Activated CD8-positive, alpha-beta memory T cell treated with anti-CD3 and anti-CD28 coated beads, Interleukin-2, amount 10 ng/mL, durations not matched to agents 7 days and 5 days (primary cell): ENCODE measurements around the gene KRTAP4-5. TPM values are rescaled to one million over a fixed set of nuclear protein-coding genes. Genes with fewer than 3 reads are reported as not detected.
"Not testable (repeated sequence)": the region's sequence is repeated elsewhere in the genome, so short reads cannot be mapped to it uniquely, and the experiment has no call there.

ENCODE experiments used
- ATAC-seq: fragments of 150-1000 bp; cut with Tn5 transposase; one replicate; pipeline ENCODE4 v1.10.0; 2021; ENCODE audit warnings: moderate library complexity
- CTCF ChIA-PET: fragments of 350-600 bp; sonication (Branson Sonifier 250); formaldehyde crosslinking; loops from one replicate; lab custom pipeline; 2021; ENCODE audit warnings: antibody characterized with exemption; lab: Charles Lee
- DNase-seq: peaks from one replicate; pipeline ENCODE4 v3.0.0-alpha.2; 2020
- H3K27ac Mint-ChIP-seq: one replicate; pipeline ENCODE4 v1.8.0; 2021; ENCODE audit warnings: mild to moderate bottlenecking, mixed read lengths
- H3K27me3 Mint-ChIP-seq: one replicate; pipeline ENCODE4 v1.8.0; 2021; ENCODE audit warnings: mixed read lengths
- H3K36me3 Mint-ChIP-seq: one replicate; pipeline ENCODE4 v1.8.0; 2021; ENCODE audit warnings: mild to moderate bottlenecking, mixed read lengths
- H3K4me1 Mint-ChIP-seq: one replicate; pipeline ENCODE4 v1.8.0; 2021; ENCODE audit warnings: mixed read lengths
- H3K4me3 Mint-ChIP-seq: one replicate; pipeline ENCODE4 v1.8.0; 2021; ENCODE audit warnings: mild to moderate bottlenecking, moderate library complexity, mixed read lengths
- H3K9me3 Mint-ChIP-seq: one replicate; pipeline ENCODE4 v1.8.0; 2022; ENCODE audit warnings: low read depth, mixed read lengths
- total RNA-seq, 2 experiments: library from RNA; stranded (reverse); gene quantifications; one replicate each; pipeline ENCODE4 v1.2.3, GENCODE V29; 2021

KRTAP4-5 gene
- total RNA-seq, 2 experiments from 2014 or later, result not detected

DNA sequence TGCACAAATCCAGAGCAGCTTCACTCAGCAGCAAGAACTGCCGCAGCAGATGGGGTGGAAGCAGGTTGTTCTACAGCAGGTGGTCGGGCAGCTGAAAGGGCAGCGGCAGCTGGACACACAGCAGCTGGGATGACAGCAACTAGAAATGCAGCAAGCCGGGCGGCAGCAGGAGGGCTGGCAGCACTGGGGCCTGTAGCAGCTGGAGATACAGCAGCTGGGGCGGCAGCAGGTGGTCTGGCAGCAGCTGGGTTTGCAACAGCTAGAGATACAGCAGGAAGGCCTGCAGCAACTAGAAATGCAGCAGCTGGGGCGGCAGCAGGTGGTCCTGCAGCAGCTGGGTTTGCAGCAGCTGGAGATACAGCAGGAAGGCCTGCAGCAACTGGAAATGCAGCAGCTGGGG, 17.9 kb upstream of the KRTAP4-5 start:
- CTCF ChIA-PET, result no interaction called here
- no peaks in the 10 kb centered on the region for H3K9me3 Mint-ChIP-seq
- no peak overlapping the region for H3K27ac Mint-ChIP-seq
- H3K4me1 Mint-ChIP-seq, result no peaks in the 10 kb centered on the region
- H3K27me3 Mint-ChIP-seq, result peaks cover 4% of the 10 kb centered on the region
- no peaks in the 10 kb centered on the region for H3K36me3 Mint-ChIP-seq
- ATAC-seq, result no peak
- no peak overlapping the region for H3K4me3 Mint-ChIP-seq
- DNase-seq, result no peak

DNA sequence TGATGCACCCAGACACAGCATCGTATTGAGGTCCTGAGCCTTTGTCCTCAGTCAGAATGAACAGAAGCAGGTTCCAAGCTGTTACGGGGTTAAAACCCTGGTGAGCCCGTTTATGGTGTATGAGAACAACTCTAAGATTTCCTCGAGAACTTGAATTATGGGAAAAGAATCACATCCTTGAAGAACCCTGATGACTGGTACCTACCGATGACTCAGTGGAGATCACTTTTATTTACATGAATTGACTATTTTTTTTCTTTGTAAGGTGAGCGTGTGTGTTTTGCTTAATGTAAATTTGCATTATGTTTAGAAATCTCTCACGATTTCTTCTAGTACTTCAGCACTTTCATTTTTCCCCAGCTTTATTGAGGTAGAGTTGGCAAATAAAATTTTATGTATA, 14.2 kb upstream of the KRTAP4-5 start:
- Mint-ChIP-seq H3K4me1 (no peaks in the 10 kb centered on the region), H3K27ac (no peak overlapping the region), H3K27me3 (peaks cover 6% of the 10 kb centered on the region), H3K9me3 (no peaks in the 10 kb centered on the region), H3K4me3 (no peak overlapping the region), H3K36me3 (no peaks in the 10 kb centered on the region)
- no peak for ATAC-seq
- CTCF ChIA-PET, result no interaction called here
- DNase-seq, result no peak

DNA sequence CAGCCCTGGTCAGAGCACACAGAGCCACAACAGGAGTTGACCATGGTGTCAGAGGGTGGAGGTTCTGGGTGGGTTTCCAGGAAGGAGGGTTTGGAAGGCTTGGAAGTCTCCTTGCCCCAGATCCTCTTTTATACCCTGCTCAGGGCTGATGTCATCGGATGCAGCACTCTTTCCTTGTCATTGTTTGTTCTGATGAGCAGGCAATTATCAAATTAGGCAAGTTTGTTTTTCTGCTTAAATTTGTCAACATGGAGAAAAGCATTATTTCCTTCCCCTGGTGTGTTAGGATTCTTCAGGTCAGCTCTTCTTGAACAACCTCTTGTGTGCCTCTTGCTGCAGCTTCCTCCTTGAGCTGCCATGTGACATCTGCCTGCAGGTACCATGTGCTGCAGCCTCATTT, 11.0 kb upstream of the KRTAP4-5 start, which contains the start of gene KRTAP4-4:
TSS of gene KRTAP4-4 (minus strand) at position 101 of the 400 bp plus-strand sequence. CDS start at position 44, 57 bp downstream.
- H3K36me3 Mint-ChIP-seq, result no peaks in the 10 kb centered on the region
- no peak within 1 kb of the TSS for H3K4me3 Mint-ChIP-seq

GRCh38 chr17:41160190-41160589, 10.6 kb upstream of the KRTAP4-5 start:
- CTCF ChIA-PET, ATAC-seq, DNase-seq, H3K27ac Mint-ChIP-seq, H3K36me3 Mint-ChIP-seq, H3K4me1 Mint-ChIP-seq, H3K4me3 Mint-ChIP-seq, H3K9me3 Mint-ChIP-seq: not testable (repeated sequence)
- H3K27me3 Mint-ChIP-seq, result peaks cover 25% of the 10 kb centered on the region

More for the DNA sequence above, 11.0 kb upstream of the KRTAP4-5 start, which contains the start of gene KRTAP4-4:
- Mint-ChIP-seq H3K4me1 (no peaks in the 10 kb centered on the region), H3K27me3 (peaks cover 25% of the 10 kb centered on the region), H3K9me3 (no peaks in the 10 kb centered on the region), H3K27ac (no peak within 1 kb of the TSS)
- CTCF ChIA-PET, result no interaction called here
- no peak for DNase-seq
- no peak for ATAC-seq

DNA sequence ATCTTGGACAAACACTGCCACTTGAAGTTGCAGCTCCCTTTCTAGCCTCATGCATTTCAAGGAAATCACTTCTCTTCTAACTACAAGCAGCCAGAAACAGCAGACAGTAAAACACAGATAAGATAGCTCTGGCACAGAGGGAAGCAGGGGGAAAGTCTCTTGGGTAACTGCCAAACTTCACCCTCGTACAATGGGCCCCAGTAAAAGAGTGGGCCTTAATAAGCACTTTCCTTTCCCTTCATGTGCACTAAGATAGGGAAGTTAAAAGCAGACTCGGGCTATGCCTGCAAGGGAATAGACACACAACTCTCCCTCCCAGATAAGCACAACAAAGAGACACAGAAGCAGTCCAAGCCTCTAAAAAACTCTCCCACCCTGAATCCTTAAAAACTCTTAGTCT, 4.2 kb upstream of the KRTAP4-5 start:
- ATAC-seq (no peak), DNase-seq (no peak)
- no peaks in the 10 kb centered on the region for H3K9me3 Mint-ChIP-seq
- peaks cover 31% of the 10 kb centered on the region for H3K27me3 Mint-ChIP-seq
- H3K36me3 Mint-ChIP-seq, result no peaks in the 10 kb centered on the region
- no peak overlapping the region for H3K4me3 Mint-ChIP-seq
- CTCF ChIA-PET, result interaction anchor here (0.6 kb wide), 1 partner anchor 1132 kb away, joined by 3 read pairs; no protein-coding TSS in a partner anchor
- no peak overlapping the region for H3K27ac Mint-ChIP-seq
- no peaks in the 10 kb centered on the region for H3K4me1 Mint-ChIP-seq

- DNase-seq (no peak), ATAC-seq (no peak)
- CTCF ChIA-PET, result no interaction called here
- Mint-ChIP-seq H3K4me1 (no peaks in the 10 kb centered on the region), H3K27me3 (peaks cover 17% of the 10 kb centered on the region), H3K4me3 (no peak overlapping the region), H3K36me3 (no peaks in the 10 kb centered on the region), H3K27ac (no peak overlapping the region), H3K9me3 (no peaks in the 10 kb centered on the region)
Observed at GRCh38 chr17:41151525-41151924, 1.9 kb upstream of the KRTAP4-5 start.

DNA sequence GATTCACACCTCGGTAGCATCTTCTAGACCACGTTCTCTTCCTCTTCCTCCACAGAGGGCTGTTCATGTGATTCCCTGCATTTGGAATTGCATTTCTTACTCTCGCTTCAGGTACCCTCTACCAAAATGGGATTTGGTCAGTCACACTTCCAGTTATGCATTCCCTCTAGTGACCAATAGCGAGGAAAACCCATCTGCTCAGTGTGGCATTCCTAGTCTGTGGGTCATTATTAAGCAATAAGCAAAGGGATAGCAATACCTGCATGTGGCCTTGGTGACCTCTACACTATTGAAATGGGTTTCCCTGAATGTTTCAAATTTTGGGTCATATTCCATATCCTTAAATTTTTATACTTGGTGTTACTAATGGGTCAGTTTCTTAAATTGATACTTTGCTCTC, 401 bp upstream of the KRTAP4-5 start:
- DNase-seq (no peak), ATAC-seq (no peak)
- H3K27me3 Mint-ChIP-seq, result peaks cover 12% of the 10 kb centered on the region
- H3K27ac Mint-ChIP-seq, result no peak overlapping the region
- no peak overlapping the region for H3K4me3 Mint-ChIP-seq
- CTCF ChIA-PET, result no interaction called here
- H3K36me3 Mint-ChIP-seq, result no peaks in the 10 kb centered on the region
- no peaks in the 10 kb centered on the region for H3K4me1 Mint-ChIP-seq
- no peaks in the 10 kb centered on the region for H3K9me3 Mint-ChIP-seq

DNA sequence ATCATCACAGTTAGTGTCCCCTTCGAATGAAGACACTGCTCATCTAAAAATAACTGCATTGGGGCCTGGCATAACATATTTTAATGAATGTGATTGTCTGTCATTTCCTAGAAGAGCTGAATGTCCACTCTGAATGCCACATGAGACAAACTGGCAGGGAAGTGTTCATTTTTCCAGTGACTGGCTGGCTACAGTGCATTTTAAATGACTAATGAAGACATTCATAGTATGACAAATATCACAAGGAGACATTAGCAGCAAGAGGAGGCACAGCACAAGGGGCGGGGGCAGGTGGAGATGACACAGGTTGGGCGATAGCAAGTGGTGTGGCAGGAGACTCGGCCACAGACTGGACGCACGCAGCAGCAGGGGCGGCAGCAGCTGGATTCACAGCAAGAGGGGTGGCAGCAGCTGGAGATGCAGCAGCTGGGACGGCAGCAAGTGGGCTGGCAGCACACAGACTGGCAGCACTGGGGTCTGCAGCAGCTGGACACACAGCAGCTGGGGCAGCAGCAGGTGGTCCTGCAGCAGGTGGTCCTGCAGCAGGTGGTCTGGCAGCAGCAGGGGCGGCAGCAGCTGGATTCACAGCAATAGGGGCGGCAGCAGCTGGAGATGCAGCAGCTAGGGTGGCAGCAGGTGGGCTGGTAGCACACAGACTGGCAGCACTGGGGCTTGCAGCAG, 514 bp downstream of the KRTAP4-5 start:
- DNase-seq, H3K36me3 Mint-ChIP-seq, ATAC-seq, CTCF ChIA-PET, H3K4me3 Mint-ChIP-seq, H3K27ac Mint-ChIP-seq, H3K4me1 Mint-ChIP-seq, H3K9me3 Mint-ChIP-seq: not testable (repeated sequence)
- H3K27me3 Mint-ChIP-seq, result peaks cover 11% of the 10 kb centered on the region

DNA sequence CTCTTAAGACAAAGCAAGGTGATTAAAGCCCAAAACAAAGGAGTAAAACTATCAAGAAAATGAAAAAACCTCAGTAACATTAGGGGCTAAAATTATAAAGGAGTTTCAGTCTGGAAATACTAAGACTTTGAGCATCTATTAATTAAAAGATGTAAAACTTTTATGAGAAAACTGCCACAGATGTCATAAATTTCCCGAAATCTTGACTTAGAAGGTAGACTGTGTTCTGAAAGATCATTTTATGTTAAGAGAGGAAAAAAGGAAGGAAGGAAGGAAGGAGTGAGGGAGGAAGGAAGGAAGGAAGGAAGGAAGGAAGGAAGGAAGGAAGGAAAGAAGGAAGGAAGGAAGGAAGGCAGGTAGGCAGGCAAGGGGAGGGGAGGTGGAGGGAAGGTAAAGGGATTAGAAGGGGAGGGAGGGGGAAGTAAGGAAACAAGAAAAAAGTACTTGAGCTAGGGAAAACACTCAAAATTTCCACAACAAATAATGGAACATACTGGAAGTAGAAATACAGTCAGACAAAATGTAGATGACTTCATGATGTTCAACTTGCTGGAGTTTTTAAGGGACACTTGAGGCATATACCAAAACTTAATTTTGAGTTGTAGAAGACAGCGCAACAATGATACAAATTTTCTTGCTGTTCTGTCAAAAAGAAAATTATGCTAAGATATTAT, 2.0 kb downstream of the KRTAP4-5 start:
- ATAC-seq (no peak), DNase-seq (no peak)
- H3K4me1 Mint-ChIP-seq, result no peaks in the 10 kb centered on the region
- CTCF ChIA-PET, result no interaction called here
- peaks cover 4% of the 10 kb centered on the region for H3K36me3 Mint-ChIP-seq
- H3K4me3 Mint-ChIP-seq, result no peak overlapping the region
- H3K27me3 Mint-ChIP-seq, result peaks cover 2% of the 10 kb centered on the region
- H3K9me3 Mint-ChIP-seq, result peaks cover 7% of the 10 kb centered on the region
- no peak overlapping the region for H3K27ac Mint-ChIP-seq

DNA sequence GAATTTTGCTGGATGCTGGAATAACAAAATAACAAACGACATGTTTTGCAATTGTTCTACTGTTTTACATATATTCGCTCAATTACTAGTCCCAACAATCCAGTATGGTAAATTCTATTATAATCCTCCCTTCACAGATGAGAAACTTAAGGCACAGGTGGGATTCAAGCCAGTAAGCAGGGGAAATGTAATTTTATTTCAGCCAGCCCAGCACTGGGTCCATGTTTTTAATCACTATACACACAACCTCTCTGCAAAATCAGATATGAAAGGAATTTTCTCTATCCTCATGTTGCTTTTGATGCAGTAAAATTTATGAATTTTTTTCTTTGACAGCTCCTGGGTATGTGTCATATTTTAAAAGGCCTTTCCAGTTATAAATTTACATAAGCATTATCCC, 4.4 kb downstream of the KRTAP4-5 start:
- peaks cover 4% of the 10 kb centered on the region for H3K36me3 Mint-ChIP-seq
- H3K4me1 Mint-ChIP-seq, result no peaks in the 10 kb centered on the region
- H3K4me3 Mint-ChIP-seq, result no peak overlapping the region
- no peak for ATAC-seq
- peaks cover 13% of the 10 kb centered on the region for H3K9me3 Mint-ChIP-seq
- DNase-seq, result no peak
- CTCF ChIA-PET, result no interaction called here
- H3K27me3 Mint-ChIP-seq, result peaks cover 2% of the 10 kb centered on the region
- H3K27ac Mint-ChIP-seq, result no peak overlapping the region

DNA sequence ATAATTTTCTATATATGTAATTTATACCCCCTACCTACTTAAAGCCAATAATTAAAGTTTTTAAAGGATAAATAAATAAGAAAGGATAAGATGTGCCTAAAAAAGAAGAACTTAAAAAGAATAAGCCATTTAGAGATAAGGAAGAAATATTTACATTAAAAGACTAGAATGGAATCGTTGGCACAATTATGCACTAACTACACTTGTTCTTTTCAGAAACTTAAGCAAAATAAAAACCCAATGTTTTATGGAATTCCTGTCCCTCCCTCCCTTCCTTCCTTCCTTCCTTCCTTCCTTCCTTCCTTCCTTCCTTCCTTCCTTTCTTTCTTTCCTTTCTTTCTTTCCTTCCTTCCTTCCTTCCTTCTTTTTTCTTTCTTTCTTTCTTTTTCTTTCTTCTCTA, 4.8 kb downstream of the KRTAP4-5 start:
- peaks cover 13% of the 10 kb centered on the region for H3K9me3 Mint-ChIP-seq
- H3K27me3 Mint-ChIP-seq, result peaks cover 2% of the 10 kb centered on the region
- no peak overlapping the region for H3K27ac Mint-ChIP-seq
- DNase-seq (no peak), ATAC-seq (no peak)
- peaks cover 4% of the 10 kb centered on the region for H3K36me3 Mint-ChIP-seq
- no peaks in the 10 kb centered on the region for H3K4me1 Mint-ChIP-seq
- no peak overlapping the region for H3K4me3 Mint-ChIP-seq
- CTCF ChIA-PET, result no interaction called here

DNA sequence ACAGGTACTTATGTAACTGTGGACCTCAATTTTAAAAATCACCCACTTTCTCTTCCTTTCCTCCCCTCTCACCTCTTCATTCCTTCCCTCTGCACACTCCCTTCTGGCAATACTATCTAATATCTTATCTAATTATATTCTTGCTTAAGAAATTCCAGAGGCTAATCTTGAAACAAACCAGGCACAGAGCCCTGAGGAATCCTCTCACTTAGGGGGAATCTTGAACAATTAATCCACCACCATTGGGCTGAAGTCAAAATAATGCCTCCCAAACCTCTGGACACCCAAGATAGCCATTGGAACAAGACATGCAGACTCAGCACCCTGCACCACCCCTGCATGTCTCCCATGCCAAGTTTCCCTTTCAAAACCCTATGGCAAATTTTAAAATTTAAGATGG, 8.3 kb downstream of the KRTAP4-5 start:
- DNase-seq (no peak), ATAC-seq (no peak)
- Mint-ChIP-seq H3K9me3 (peaks cover 19% of the 10 kb centered on the region), H3K27me3 (peaks cover 4% of the 10 kb centered on the region), H3K27ac (no peak overlapping the region), H3K36me3 (peaks cover 7% of the 10 kb centered on the region), H3K4me1 (no peaks in the 10 kb centered on the region), H3K4me3 (no peak overlapping the region)
- CTCF ChIA-PET, result no interaction called here

GRCh38 chr17:41140360-41141131, 9.1 kb downstream of the KRTAP4-5 start, which contains the start of gene KRTAP4-6:
Gene KRTAP4-6 (minus strand): TSS chr17:41140544. CDS start chr17:41140487, 57 bp downstream.
- CTCF ChIA-PET, result no interaction called here
- no peak for ATAC-seq
- Mint-ChIP-seq H3K27ac (no peak within 1 kb of the TSS), H3K9me3 (peaks cover 19% of the 10 kb centered on the region), H3K4me3 (no peak within 1 kb of the TSS), H3K4me1 (no peaks in the 10 kb centered on the region), H3K36me3 (peaks cover 7% of the 10 kb centered on the region), H3K27me3 (peaks cover 4% of the 10 kb centered on the region)
- DNase-seq, result no peak
